Raji (cell line): ENCODE data around the gene FGR.
A peak's percentile ranks its signal among the peaks of the same experiment; 100 is the strongest.

Experiments used
- POLR2A ChIP-seq: IDR thresholded peaks from 2 replicates; pipeline ENCODE4 v1.6.1; 2011; ENCODE audit warnings: low read depth, low read length, control low read depth; ENCODE audit not compliant: insufficient read depth

The FGR gene

DNA sequence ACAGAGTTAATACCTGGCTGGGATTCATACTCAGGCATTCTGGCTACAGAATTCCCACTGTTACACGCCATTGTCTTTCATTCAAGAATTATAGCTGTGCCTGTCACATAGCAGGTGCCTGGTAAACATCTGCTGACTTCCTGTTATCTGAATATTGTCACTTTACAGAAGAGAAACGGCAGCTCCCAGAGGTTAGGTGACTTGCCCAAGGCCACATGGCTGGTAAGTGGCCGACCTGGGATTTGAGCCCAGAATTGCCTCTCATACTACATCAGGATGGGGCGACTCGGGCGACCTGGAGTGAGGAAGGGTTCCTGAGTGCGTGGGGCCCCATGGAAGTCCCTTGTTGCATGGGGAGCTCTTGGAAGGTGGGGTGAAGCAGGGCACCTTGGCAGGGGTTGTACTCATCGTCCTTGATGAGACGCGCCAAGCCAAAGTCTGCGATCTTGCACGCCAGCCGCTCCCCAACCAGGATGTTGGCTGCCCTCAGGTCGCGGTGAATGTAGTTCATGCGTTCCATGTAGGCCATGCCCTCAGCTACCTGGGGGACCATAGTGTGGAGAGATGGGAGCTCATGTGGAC is 20.9 kb downstream of the FGR start:
- TF ChIP-seq POLR2A = no peak

DNA sequence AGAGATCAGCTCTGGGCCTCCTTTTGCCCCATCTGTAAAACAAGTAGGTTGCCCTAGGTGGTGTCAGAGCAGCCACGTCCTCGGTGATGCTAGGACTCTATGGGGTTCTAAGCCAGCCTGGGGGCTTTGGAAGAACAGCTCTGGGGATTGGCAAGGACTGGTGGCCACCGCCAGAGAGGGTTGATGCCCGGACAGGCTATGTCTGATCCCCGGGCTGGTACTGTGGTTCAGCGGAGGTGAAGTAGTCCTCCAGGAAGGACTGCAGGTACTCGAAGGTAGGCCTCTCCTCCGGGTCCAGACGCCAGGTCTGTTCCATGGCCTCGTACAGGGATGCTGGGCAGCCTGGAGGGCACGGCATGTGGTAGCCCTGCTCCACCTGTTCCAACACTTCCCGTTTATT is 22.3 kb downstream of the FGR start:
- no peak for TF ChIP-seq POLR2A

GRCh38 chr1:27611450-27611849 is 23.5 kb downstream of the FGR start:
- 0 out of 2 replicates have a peak, but pooled peaks have one; percentile 10 for TF ChIP-seq POLR2A

GRCh38 chr1:27609618-27610240 is 25.3 kb downstream of the FGR start:
- 0 out of 2 replicates have a peak, but pooled peaks have one; percentile 29 for TF ChIP-seq POLR2A

DNA sequence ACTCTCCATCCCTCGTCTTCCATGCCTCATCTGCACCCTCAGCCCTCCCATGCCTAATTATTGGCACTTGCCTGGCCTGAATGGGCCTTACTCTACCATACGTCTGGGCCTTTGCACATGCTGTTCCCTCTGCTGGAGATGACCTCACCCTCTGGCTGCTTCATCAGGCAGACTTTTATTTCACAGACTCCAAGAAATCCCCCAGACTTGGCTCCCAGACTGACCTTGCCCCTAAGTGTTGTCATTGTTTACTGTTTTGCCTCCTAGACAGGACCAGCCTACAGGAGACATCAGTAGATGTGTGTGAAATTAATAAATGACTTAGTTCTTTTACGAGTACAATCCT is 25.8 kb downstream of the FGR start:
- peak; percentile 28; the same call in 1 of the 2 replicates for TF ChIP-seq POLR2A

GRCh38 chr1:27607239-27607804 is 27.7 kb downstream of the FGR start:
- no peak for TF ChIP-seq POLR2A

DNA sequence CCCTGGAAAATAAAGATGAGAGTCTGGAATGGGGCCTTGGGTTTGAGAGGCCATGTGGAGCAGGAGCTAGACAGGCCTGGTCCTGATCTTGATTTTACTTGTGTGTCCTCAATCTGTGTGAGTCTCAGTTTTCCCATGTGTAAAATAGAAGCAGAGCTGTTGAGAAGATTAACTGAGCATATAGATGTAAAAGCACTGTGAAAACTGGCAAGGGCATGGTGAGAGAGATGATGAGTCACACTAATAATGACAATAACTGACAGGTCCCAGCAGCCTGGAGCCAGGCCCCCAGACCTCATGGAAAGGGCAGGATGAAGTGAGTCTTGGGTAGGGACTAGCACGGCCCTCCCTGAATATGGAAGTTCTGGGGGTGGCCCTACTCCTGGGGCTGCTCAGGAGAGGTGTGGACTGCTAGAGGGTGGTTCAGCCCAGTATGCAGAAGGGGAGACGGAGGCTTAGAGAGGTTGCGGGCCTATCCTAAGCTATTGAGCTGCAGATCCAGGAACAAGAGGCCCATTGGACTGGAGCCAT is 28.2 kb downstream of the FGR start:
- TF ChIP-seq POLR2A = no peak

DNA sequence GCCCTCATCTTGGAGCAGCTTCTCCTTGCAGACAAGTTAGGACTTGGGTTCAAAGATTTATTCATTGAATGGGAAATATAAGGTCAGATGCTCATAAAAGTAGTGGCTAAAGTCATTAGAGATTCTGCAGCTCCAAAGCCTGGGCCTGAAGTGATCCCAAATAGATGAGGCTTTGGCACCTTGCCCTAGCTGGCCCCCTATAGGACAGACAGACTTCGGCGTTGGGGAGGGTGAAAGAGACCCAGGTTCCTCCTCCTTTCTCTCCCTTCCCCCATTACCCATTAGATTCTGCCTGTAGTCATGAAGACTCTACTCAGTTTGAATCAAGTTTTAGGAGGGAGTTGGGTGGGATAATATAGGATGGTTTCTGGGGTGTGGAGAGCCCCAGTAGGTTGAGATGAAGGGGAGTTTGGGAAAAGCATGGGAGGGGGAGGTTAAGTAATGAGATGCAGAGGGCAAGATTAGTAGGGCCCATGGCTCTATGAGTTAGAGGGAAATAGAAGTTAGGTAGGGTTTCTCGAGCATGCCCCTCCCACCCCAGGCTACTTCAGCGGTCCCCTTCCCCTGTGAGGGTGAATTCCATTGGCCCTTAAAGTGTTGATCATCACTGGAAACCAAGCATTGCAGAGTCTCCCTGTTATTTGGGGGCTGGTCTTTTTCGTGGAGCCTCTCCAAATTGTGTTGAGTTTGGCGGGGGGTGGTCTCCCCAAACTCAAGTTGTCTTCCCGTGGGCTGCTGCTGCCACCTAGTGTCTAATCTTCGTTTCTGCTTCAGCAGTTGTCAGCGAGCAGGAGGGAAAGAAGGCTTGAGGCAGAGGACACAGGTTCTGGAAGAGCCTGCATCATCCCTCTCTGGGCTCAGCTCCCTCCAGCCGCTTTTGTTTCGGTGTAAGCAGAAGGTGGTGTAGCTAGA is 28.9 kb downstream of the FGR start:
- no peak for TF ChIP-seq POLR2A

GRCh38 chr1:27605300-27605766 is 29.7 kb downstream of the FGR start:
- TF ChIP-seq POLR2A = no peak

DNA sequence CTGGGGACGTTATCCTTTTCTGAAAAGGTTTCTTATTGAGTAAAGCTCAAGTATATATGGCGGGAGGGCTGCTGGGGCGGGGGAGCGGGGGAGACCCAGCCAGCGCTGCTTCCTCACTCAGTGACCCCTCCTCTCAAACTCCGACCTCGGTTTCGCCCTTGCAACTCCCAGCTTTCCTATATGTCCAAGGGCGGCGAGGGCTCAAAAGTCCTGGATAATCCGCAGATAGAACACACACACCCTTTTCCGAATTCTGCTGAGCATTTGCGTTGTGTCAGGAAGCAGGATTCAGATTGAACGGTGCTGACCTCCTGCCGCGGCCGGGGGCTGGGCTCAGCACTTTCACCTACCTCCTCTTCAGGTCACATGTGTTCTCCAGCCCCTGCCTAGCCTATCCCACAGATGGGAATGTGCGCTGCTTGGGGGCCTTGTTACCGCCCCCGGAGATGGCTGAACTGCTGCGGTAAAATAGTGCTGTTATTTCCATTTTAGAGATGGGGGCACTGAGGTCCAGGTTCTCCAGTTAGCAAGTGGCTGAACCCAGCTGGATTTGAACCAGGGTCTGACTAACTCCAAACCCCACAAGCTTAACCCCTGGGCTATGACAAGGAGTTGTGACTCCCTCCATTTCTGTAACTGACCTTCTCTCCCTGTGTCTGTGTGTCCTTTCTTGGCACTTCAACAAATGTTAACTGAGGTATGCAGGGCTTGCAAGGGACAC is 30.2 kb downstream of the FGR start:
- TF ChIP-seq POLR2A = no peak

GRCh38 chr1:27603681-27604578 is 31.1 kb downstream of the FGR start, which contains the start of gene AHDC1:
TSS of gene AHDC1 (minus strand) at chr1:27604144. CDS start at chr1:27552115, 52,029 bp downstream.
- peak; percentile 74 for TF ChIP-seq POLR2A

DNA sequence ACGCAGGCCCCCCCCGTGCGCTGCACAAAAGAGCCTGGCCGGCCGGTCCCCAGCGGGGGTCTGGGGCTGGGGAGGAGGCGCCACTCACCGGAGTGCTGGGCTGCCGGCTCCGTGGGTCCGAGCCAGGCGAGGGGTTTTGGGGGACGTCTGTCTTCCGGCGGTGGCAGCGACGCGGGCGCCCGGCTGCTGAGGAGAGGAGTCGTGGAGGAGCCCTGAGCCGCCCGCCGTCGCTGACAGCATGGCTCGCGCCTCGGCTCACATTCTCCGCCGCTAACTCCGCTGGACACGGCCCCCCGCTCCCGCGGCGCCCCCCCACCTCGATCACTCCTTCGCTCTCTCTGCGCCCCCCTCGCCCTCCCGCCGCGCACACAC is 31.7 kb downstream of the FGR start:
- TF ChIP-seq POLR2A = no peak

DNA sequence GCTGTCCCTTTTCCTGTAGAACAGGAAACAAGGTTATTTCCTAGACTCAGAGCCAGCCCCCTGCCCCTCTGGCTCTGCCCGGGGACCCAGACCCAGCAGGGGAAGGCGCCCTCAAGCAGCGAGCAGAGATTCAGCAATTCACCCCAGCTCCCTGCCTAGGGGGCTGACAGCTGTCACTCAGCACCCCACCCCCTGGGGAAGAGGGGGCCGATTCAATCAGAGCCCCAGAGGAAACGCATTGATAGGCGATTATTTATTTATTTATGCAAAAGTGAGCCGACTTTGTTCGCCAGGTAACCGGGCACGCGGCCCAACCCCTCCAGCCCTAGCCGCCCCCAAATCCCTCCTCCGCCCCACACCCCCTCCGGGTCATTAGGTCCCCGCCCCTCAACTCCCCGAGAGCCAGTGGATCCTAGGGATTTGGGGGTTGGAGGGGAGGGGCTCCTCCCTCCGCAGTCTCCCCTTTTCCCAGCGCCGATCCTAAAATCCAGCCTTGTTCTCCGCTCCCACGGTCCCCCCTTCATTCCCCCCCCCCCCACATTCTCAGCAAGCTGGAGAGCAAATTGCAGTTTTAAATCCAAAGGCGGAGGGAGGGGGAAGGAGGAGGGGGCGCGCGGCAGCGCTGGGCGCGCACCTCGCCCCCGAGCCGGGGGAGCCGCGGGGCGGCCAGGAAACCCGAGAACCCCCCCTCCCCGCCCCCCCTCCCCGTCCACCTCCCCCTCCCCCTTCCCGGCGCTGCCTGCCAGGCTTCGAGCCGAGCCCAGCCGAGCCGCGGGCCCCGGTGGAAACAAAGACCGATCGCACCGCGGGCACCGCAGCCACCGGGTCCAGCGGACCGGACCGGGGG is 32.3 kb downstream of the FGR start:
- TF ChIP-seq POLR2A = no peak
